ENCODE measurements around the gene SETMAR. TPM values are rescaled to one million over a fixed set of nuclear protein-coding genes. Genes with fewer than 3 reads are reported as not detected.
"Not testable (repeated sequence)": the region's sequence is repeated elsewhere in the genome, so short reads cannot be mapped to it uniquely, and the experiment has no call there.

SETMAR gene
- 13.8 TPM for total RNA-seq
- long read RNA-seq, transcript SETMAR-204 (3 exons, 1,359 nt): major isoform, 6 of 22 reads
- long read RNA-seq, partial matches to known transcripts: 0 of 22 reads
- long read RNA-seq, other reads (novel, unspliced or antisense): 13 of 22 reads

GRCh38 chr3:4303187-4304123 is at the start of gene SETMAR:
Gene SETMAR (plus strand): TSS chr3:4303369. CDS start chr3:4303371, 2 bp downstream.
- DNase-seq (ENCODE audit: low spot score): peak; percentile 93

GRCh38 chr3:4261406-4261805 is 41.8 kb upstream of the SETMAR start:
- DNase-seq (ENCODE audit: low spot score): no peak

GRCh38 chr3:4264040-4264439 is 39.1 kb upstream of the SETMAR start:
- DNase-seq (ENCODE audit: low spot score): no peak

GRCh38 chr3:4270720-4271119 is 32.4 kb upstream of the SETMAR start:
- no peak for DNase-seq (ENCODE audit: low spot score)

- no peak for DNase-seq (ENCODE audit: low spot score)
Measured at GRCh38 chr3:4271834-4272233, 31.3 kb upstream of the SETMAR start.

- DNase-seq (ENCODE audit: low spot score): no peak
Measured at GRCh38 chr3:4279516-4280105, 23.6 kb upstream of the SETMAR start.

GRCh38 chr3:4281991-4282390 is 21.2 kb upstream of the SETMAR start:
- no peak for DNase-seq (ENCODE audit: low spot score)

GRCh38 chr3:4284865-4285264 is 18.3 kb upstream of the SETMAR start:
- DNase-seq (ENCODE audit: low spot score): no peak

GRCh38 chr3:4289044-4289443 is 14.1 kb upstream of the SETMAR start:
- DNase-seq (ENCODE audit: low spot score): no peak

GRCh38 chr3:4290272-4290893 is 12.8 kb upstream of the SETMAR start:
- no peak for DNase-seq (ENCODE audit: low spot score)

- DNase-seq (ENCODE audit: low spot score): no peak
Measured at GRCh38 chr3:4292301-4292700, 10.9 kb upstream of the SETMAR start.

GRCh38 chr3:4294616-4295327 is 8.4 kb upstream of the SETMAR start:
- no peak for DNase-seq (ENCODE audit: low spot score)

- DNase-seq (ENCODE audit: low spot score): not testable (repeated sequence)
Measured at GRCh38 chr3:4296454-4296853, 6.7 kb upstream of the SETMAR start.

GRCh38 chr3:4297486-4297885 is 5.7 kb upstream of the SETMAR start:
- DNase-seq (ENCODE audit: low spot score): no peak

- no peak for DNase-seq (ENCODE audit: low spot score)
Measured at GRCh38 chr3:4302747-4303146, 422 bp upstream of the SETMAR start.

GRCh38 chr3:4305210-4305609 is 2.0 kb downstream of the SETMAR start:
- not testable (repeated sequence) for DNase-seq (ENCODE audit: low spot score)

GRCh38 chr3:4306091-4306490 is 2.9 kb downstream of the SETMAR start:
- no peak for DNase-seq (ENCODE audit: low spot score)

GRCh38 chr3:4306860-4307259 is 3.7 kb downstream of the SETMAR start:
- no peak for DNase-seq (ENCODE audit: low spot score)

- DNase-seq (ENCODE audit: low spot score): no peak
Measured at GRCh38 chr3:4309491-4310128, 6.4 kb downstream of the SETMAR start.

GRCh38 chr3:4310971-4311370 is 7.8 kb downstream of the SETMAR start:
- DNase-seq (ENCODE audit: low spot score): no peak

- DNase-seq (ENCODE audit: low spot score): no peak
Measured at GRCh38 chr3:4311496-4311895, 8.3 kb downstream of the SETMAR start.

Data from mesenteric fat pad (tissue), 1 donor.